Articular chondrocyte of knee joint (primary cell): ENCODE results near the gene DENND2C. TPM values are rescaled to one million over a fixed set of nuclear protein-coding genes. Genes with fewer than 3 reads are reported as not detected.

Source experiments
- small RNA-seq: library from RNA; depleted of rRNA; stranded (forward); fragments of <200 nt; gene quantifications from one replicate; pipeline ENCODE3, GENCODE V24; 2012
- total RNA-seq: library from RNA; depleted of rRNA; stranded (reverse); fragments of >200 nt; gene quantifications from 2 replicates; pipeline ENCODE4 v1.2.3, GENCODE V29; 2012

Gene DENND2C
- 10.2 and 12.4 TPM in 2 replicates for total RNA-seq

GRCh38 chr1:114669562-114670082, at the start of gene DENND2C:
DENND2C (minus strand) TSS chr1:114670049; CDS start chr1:114625984, 44,065 bp downstream.

GRCh38 chr1:114716304-114717170, 46.7 kb upstream of the DENND2C start, which contains the start of gene NRAS:
NRAS (minus strand) TSS chr1:114716771; CDS start chr1:114716160, 611 bp downstream.

GRCh38 chr1:114695430-114696058, 25.7 kb upstream of the DENND2C start, which contains the start of gene AMPD1:
AMPD1 (minus strand) TSS chr1:114695546; CDS start chr1:114695471, 75 bp downstream.

DNA sequence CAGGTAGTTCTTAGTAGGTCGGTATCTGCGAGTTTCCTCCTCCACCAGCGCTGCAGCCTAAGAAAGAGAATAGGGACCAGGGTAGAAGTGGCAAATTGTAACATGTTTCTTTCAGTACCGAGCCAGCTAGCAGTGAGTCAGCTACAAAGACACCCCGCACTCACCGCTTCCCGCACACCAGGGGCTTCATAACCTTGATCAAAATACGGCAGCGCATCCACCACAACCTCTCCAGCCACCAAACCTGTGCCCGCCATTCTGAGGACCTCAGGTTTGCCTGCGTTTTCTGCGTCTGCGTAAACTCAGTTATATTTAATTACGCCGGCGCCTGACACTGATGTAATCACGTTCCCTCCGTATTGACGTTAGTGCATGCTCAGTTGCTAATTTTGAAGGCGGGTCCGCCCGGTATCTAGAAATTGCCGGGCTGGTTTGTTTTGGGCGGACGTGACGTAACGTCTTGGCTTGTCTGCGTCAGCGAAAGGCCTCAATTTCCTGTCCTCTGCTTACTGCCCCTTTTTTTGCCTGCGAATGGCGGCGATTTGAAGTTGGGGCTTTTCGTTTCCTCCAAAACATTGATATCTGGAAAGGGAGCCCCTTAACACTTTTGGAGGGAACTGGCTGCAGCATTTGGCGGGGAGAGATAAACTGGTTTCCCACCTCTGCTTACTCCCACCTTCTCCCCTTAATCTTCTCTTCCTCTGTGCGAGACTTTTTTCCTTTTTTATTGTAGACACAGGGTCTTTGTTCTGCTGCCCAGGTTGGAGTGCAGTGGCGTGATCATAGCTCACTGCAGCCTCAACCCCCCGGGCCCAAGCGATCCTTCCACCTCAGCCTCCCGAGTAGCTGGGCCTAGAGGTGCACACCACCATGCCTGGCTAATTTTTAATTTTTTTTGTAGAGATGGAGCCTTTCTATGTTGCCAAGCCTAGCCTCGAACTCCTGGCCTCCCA, 88.2 kb downstream of the DENND2C start, which contains the start of gene BCAS2:
TSS of gene BCAS2 (minus strand) at position 281 of the 953 bp plus-strand sequence. CDS start at position 257, 24 bp downstream.

Small RNA genes lying within 50 kb of the gene (small RNA-seq; reads per million reads assigned to genes)
- not detected for gene RN7SL432P

Other genes starting within 250 kb of the DENND2C start
- gene TRIM33, start 158.8 kb downstream of the DENND2C start, total RNA-seq = 33.4 and 39.2 TPM in 2 replicates
- 43.1 and 51.9 TPM in 2 replicates for gene BCAS2, start 88.4 kb downstream of the DENND2C start, total RNA-seq
- gene AMPD1, start 25.5 kb upstream of the DENND2C start, total RNA-seq = not detected in 2 replicates
- 90.7 and 91.1 TPM in 2 replicates for gene NRAS, start 46.7 kb upstream of the DENND2C start, total RNA-seq
- gene CSDE1, start 87.9 kb upstream of the DENND2C start, total RNA-seq = 548 and 775 TPM in 2 replicates
- gene SIKE1, start 110.6 kb upstream of the DENND2C start, total RNA-seq = 66.0 and 70.8 TPM in 2 replicates
- not detected in 2 replicates for gene SYCP1, start 184.8 kb upstream of the DENND2C start, total RNA-seq